ENCODE results near the gene TMEM273.
A peak's percentile ranks its signal among the peaks of the same experiment; 100 is the strongest.

TMEM273 gene

GRCh38 chr10:49150426-49150825 lies 37.8 kb downstream of the TMEM273 start:
- Histone ChIP-seq H3K4me3 (ENCODE audit: low read length) (no peak overlapping the region), H3K9me3 (ENCODE audit: insufficient read depth, low read depth, low read length) (peaks cover 8% of the 10 kb centered on the region; the same call in 1 of the 2 replicates), H3K27ac (ENCODE audit: low read depth, low read length) (no peak overlapping the region), H3K36me3 (ENCODE audit: insufficient read depth, low read length) (no peaks in the 10 kb centered on the region), H3K27me3 (ENCODE audit: insufficient read depth, low read length) (no peaks in the 10 kb centered on the region), H3K9ac (ENCODE audit: low read depth, low read length) (no peak overlapping the region), H3K4me1 (ENCODE audit: insufficient read depth, low read length) (no peaks in the 10 kb centered on the region)
- 91% methylated on average over 5 of the region's 5 CpGs for WGBS

GRCh38 chr10:49149881-49150280 lies 38.3 kb downstream of the TMEM273 start:
- H3K9me3 ChIP-seq (ENCODE audit: insufficient read depth, low read depth, low read length) = peaks cover 8% of the 10 kb centered on the region; the same call in 1 of the 2 replicates
- H3K4me1 ChIP-seq (ENCODE audit: insufficient read depth, low read length) = no peaks in the 10 kb centered on the region
- H3K9ac ChIP-seq (ENCODE audit: low read depth, low read length) = no peak overlapping the region
- no peaks in the 10 kb centered on the region for H3K27me3 ChIP-seq (ENCODE audit: insufficient read depth, low read length)
- no peaks in the 10 kb centered on the region for H3K36me3 ChIP-seq (ENCODE audit: insufficient read depth, low read length)
- no peak overlapping the region for H3K27ac ChIP-seq (ENCODE audit: low read depth, low read length)
- 91% methylated on average over 3 of the region's 3 CpGs for WGBS
- no peak overlapping the region for H3K4me3 ChIP-seq (ENCODE audit: low read length)

GRCh38 chr10:49144058-49144720 lies 44.0 kb downstream of the TMEM273 start:
- peaks cover 12% of the 10 kb centered on the region; the same call in 1 of the 2 replicates for H3K4me1 ChIP-seq (ENCODE audit: insufficient read depth, low read length)
- no peak overlapping the region for H3K9ac ChIP-seq (ENCODE audit: low read depth, low read length)
- H3K9me3 ChIP-seq (ENCODE audit: insufficient read depth, low read depth, low read length) = peaks cover 8% of the 10 kb centered on the region; the same call in 1 of the 2 replicates
- H3K27ac ChIP-seq (ENCODE audit: low read depth, low read length) = no peak overlapping the region
- H3K4me3 ChIP-seq (ENCODE audit: low read length) = no peak overlapping the region
- no peaks in the 10 kb centered on the region for H3K36me3 ChIP-seq (ENCODE audit: insufficient read depth, low read length)
- no peaks in the 10 kb centered on the region for H3K27me3 ChIP-seq (ENCODE audit: insufficient read depth, low read length)
- WGBS = 94% methylated on average over 2 of the region's 2 CpGs

- H3K27me3 ChIP-seq (ENCODE audit: insufficient read depth, low read length) = no peaks in the 10 kb centered on the region
- no peak overlapping the region for H3K4me3 ChIP-seq (ENCODE audit: low read length)
- H3K27ac ChIP-seq (ENCODE audit: low read depth, low read length) = peak overlapping the region; percentile 9; the same call in 1 of the 2 replicates
- H3K9ac ChIP-seq (ENCODE audit: low read depth, low read length) = no peak overlapping the region
- no peaks in the 10 kb centered on the region for H3K36me3 ChIP-seq (ENCODE audit: insufficient read depth, low read length)
- H3K4me1 ChIP-seq (ENCODE audit: insufficient read depth, low read length) = peaks cover 12% of the 10 kb centered on the region; the same call in 1 of the 2 replicates
- H3K9me3 ChIP-seq (ENCODE audit: insufficient read depth, low read depth, low read length) = peaks cover 8% of the 10 kb centered on the region; the same call in 1 of the 2 replicates
Measured at GRCh38 chr10:49143249-49143648, 44.9 kb downstream of the TMEM273 start.

- WGBS = 94% methylated on average over 5 of the region's 5 CpGs
- H3K4me3 ChIP-seq (ENCODE audit: low read length) = no peak overlapping the region
- H3K27me3 ChIP-seq (ENCODE audit: insufficient read depth, low read length) = no peaks in the 10 kb centered on the region
- no peak overlapping the region for H3K9ac ChIP-seq (ENCODE audit: low read depth, low read length)
- no peaks in the 10 kb centered on the region for H3K36me3 ChIP-seq (ENCODE audit: insufficient read depth, low read length)
- no peaks in the 10 kb centered on the region for H3K9me3 ChIP-seq (ENCODE audit: insufficient read depth, low read depth, low read length)
- no peak overlapping the region for H3K27ac ChIP-seq (ENCODE audit: low read depth, low read length)
- peaks cover 12% of the 10 kb centered on the region; the same call in 1 of the 2 replicates for H3K4me1 ChIP-seq (ENCODE audit: insufficient read depth, low read length)
Measured at GRCh38 chr10:49141541-49142332, 46.5 kb downstream of the TMEM273 start.

- H3K9me3 ChIP-seq (ENCODE audit: insufficient read depth, low read depth, low read length) = no peaks in the 10 kb centered on the region
- no peak overlapping the region for H3K9ac ChIP-seq (ENCODE audit: low read depth, low read length)
- H3K4me1 ChIP-seq (ENCODE audit: insufficient read depth, low read length) = peaks cover 12% of the 10 kb centered on the region; the same call in 1 of the 2 replicates
- H3K4me3 ChIP-seq (ENCODE audit: low read length) = no peak overlapping the region
- no peaks in the 10 kb centered on the region for H3K27me3 ChIP-seq (ENCODE audit: insufficient read depth, low read length)
- H3K36me3 ChIP-seq (ENCODE audit: insufficient read depth, low read length) = no peaks in the 10 kb centered on the region
- no peak overlapping the region for H3K27ac ChIP-seq (ENCODE audit: low read depth, low read length)
- WGBS = 98% methylated on average over 5 of the region's 5 CpGs
Measured at GRCh38 chr10:49140304-49141177, 47.6 kb downstream of the TMEM273 start.

- H3K4me3 ChIP-seq (ENCODE audit: low read length) = no peak overlapping the region
- H3K36me3 ChIP-seq (ENCODE audit: insufficient read depth, low read length) = no peaks in the 10 kb centered on the region
- no peaks in the 10 kb centered on the region for H3K27me3 ChIP-seq (ENCODE audit: insufficient read depth, low read length)
- H3K9me3 ChIP-seq (ENCODE audit: insufficient read depth, low read depth, low read length) = no peaks in the 10 kb centered on the region
- 94% methylated on average over 4 of the region's 4 CpGs for WGBS
- no peak overlapping the region for H3K9ac ChIP-seq (ENCODE audit: low read depth, low read length)
- H3K27ac ChIP-seq (ENCODE audit: low read depth, low read length) = no peak overlapping the region
- peaks cover 12% of the 10 kb centered on the region; the same call in 1 of the 2 replicates for H3K4me1 ChIP-seq (ENCODE audit: insufficient read depth, low read length)
Measured at GRCh38 chr10:49139846-49140195, 48.4 kb downstream of the TMEM273 start.

GRCh38 chr10:49139028-49139845 lies 49.0 kb downstream of the TMEM273 start:
- Histone ChIP-seq H3K9me3 (ENCODE audit: insufficient read depth, low read depth, low read length) (no peaks in the 10 kb centered on the region), H3K27ac (ENCODE audit: low read depth, low read length) (no peak overlapping the region), H3K4me1 (ENCODE audit: insufficient read depth, low read length) (peaks cover 12% of the 10 kb centered on the region; the same call in 1 of the 2 replicates), H3K36me3 (ENCODE audit: insufficient read depth, low read length) (no peaks in the 10 kb centered on the region), H3K9ac (ENCODE audit: low read depth, low read length) (no peak overlapping the region), H3K4me3 (ENCODE audit: low read length) (no peak overlapping the region), H3K27me3 (ENCODE audit: insufficient read depth, low read length) (no peaks in the 10 kb centered on the region)
- WGBS = 94% methylated on average over 8 of the region's 8 CpGs

GRCh38 chr10:49138361-49138891 lies 49.8 kb downstream of the TMEM273 start:
- no peaks in the 10 kb centered on the region for H3K9me3 ChIP-seq (ENCODE audit: insufficient read depth, low read depth, low read length)
- no peak overlapping the region for H3K4me3 ChIP-seq (ENCODE audit: low read length)
- H3K4me1 ChIP-seq (ENCODE audit: insufficient read depth, low read length) = peaks cover 6% of the 10 kb centered on the region; the same call in 1 of the 2 replicates
- H3K9ac ChIP-seq (ENCODE audit: low read depth, low read length) = no peak overlapping the region
- 95% methylated on average over 7 of the region's 7 CpGs for WGBS
- no peak overlapping the region for H3K27ac ChIP-seq (ENCODE audit: low read depth, low read length)
- H3K36me3 ChIP-seq (ENCODE audit: insufficient read depth, low read length) = no peaks in the 10 kb centered on the region
- no peaks in the 10 kb centered on the region for H3K27me3 ChIP-seq (ENCODE audit: insufficient read depth, low read length)

- no peaks in the 10 kb centered on the region for H3K27me3 ChIP-seq (ENCODE audit: insufficient read depth, low read length)
- H3K36me3 ChIP-seq (ENCODE audit: insufficient read depth, low read length) = no peaks in the 10 kb centered on the region
- WGBS = 89% methylated on average over 1 of the region's 1 CpG
- no peak overlapping the region for H3K9ac ChIP-seq (ENCODE audit: low read depth, low read length)
- H3K4me1 ChIP-seq (ENCODE audit: insufficient read depth, low read length) = no peaks in the 10 kb centered on the region
- no peak overlapping the region for H3K4me3 ChIP-seq (ENCODE audit: low read length)
- no peak overlapping the region for H3K27ac ChIP-seq (ENCODE audit: low read depth, low read length)
- H3K9me3 ChIP-seq (ENCODE audit: insufficient read depth, low read depth, low read length) = no peaks in the 10 kb centered on the region
Measured at GRCh38 chr10:49136525-49136924, 51.7 kb downstream of the TMEM273 start.

All from HUES64 (cell line).